HG03354 (cell line): ENCODE measurements around the gene CIAO1.
A peak's percentile ranks its signal among the peaks of the same experiment; 100 is the strongest.
"Not testable (repeated sequence)": the region's sequence is repeated elsewhere in the genome, so short reads cannot be mapped to it uniquely, and the experiment has no call there.

Source experiments
- ATAC-seq: cut with Tn5 transposase; IDR thresholded peaks from one replicate; pipeline ENCODE4 v1.9.1; 2021; ENCODE audit warnings: mild to moderate bottlenecking; ENCODE audit not compliant: unreplicated experiment, poor library complexity, severe bottlenecking

Gene CIAO1

DNA sequence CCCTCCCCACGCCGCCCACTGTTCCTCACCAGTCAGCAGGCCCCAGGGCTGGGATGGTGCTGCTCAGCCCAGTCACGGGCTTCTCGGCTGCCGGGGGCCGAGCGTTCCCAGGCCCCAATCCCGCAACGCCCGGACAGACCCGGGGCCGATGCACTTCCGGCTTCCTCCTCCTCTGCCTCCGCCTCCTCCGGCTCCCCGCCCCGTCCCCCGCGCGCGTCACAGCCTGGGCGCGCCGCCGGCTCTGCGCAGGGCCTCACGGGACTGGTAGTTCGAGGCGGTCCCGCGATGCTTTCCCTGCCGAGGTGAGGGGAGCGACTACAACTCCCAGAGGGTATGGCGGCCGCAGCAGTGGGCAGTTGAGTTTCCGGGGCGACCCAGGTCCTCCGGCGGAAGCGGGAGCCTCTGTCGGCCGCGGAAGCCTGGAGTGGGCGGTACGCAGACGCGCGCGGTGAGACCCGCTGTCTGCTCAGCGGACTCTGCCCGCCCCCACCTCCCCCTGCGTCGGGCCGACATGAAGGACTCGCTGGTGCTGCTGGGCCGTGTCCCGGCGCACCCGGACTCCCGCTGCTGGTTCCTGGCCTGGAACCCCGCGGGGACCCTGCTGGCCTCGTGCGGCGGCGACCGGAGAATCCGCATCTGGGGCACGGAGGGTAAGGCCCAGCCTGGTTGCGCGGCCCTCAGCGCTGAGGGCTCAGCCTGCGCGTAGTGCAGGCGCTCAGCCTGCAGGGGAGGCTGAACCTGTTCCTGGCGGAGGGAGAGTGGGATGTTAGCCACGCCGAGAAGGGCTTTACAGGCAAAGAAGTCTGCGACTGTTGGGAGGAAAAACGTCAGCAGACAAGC lies at the start of gene CIAO1, which contains the start of gene TMEM127:
Gene CIAO1, plus strand, starts transcription at position 386 of the 840 bp plus-strand sequence. Its CDS starts 126 bp downstream, at position 512.
Gene TMEM127, minus strand, starts transcription at position 158 of the 840 bp plus-strand sequence. CDS start 616 bp downstream, outside the sequence.
- ATAC-seq: peak; percentile 92

DNA sequence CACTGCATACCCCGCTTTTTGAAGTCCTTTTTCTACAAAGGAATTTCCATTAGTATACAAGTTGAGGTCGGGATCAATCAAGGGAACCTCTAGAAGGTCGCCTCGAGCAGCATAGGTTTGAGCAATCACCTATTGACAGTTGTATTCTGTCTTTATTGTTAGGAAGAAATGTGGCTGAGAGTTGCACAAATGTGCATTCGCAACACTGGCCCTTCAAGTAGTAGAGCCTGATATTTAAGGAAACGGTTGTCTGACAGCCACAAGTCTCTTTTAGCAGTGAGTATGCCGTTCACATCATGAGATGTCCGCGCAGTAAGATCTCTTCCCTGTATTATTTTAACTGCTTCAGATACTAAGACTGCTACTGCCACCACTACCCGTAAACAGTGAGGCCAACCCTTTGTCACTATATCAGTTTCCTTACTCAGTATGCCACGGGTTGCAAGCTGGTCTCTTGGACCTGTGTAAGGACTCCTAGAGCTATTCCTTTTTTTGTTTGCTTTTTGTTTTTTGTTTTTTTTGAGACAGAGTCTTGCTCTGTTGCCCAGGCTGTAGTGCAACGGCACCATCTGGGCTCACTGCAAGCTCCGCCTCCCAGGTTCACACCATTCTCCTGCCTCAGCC lies 47.4 kb upstream of the CIAO1 start:
- no peak for ATAC-seq

DNA sequence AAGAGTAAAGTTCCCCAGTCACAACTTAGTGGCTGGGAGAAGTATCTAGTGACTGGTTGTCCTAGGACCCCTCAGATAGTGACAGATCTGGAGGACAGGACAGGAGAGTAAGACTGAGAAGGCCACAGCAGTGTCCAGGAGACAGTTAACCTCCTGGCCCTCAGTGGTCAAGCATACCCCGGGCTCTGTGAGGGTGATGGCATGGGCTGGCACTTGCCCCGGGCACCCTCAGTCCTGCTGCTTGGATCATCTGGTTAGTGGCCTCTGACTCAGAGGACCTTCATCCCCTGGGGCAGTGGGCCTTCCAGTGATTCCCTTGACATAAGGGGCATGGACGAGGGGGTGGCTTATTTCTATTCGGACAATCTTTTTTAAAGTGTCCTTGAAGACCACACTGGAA lies 46.1 kb upstream of the CIAO1 start:
- ATAC-seq: not testable (repeated sequence)

DNA sequence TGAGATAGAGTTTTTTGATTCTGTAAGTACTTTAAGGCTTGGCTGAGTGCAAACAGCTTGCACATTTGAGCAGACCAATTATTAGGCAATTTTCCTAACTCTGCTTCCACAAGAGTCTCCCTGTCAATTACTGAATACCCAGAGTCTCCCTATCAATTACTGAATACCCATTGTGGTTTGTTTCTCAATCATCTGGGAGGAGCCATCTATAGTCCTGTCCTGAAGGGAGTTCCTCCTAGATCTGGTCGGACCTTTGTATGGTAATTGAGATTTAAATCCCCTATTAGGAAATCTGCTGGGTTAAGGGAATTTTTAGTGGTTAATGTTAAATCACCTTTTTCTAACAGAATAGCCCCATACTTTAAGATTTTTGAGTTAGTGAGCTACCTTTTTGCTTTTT lies 44.9 kb upstream of the CIAO1 start:
- not testable (repeated sequence) for ATAC-seq

DNA sequence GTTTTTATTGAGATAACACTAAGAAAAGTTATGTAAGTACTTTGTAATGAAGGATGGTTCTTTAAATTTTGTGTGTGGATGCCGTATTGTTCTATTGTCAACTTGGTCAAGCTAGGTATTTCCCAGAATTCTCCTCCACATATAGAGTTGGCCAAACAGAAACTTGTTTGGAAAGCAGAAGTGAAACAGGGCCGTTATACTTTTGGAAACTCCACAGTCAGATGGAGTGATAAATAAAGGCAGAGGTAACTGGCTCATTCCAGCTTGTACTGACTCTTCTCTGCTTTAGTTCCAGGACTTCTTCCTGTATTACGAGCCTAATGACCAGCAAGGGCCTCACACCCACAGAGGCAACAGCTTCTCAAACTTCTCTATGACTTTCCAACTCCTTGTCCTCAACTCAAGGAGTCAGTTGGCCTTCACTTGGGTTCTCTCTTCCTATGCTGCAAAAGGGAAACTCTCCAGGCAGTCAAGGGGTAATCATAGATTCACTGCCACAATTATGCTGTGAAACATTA lies 41.0 kb upstream of the CIAO1 start:
- peak; percentile 75 for ATAC-seq

DNA sequence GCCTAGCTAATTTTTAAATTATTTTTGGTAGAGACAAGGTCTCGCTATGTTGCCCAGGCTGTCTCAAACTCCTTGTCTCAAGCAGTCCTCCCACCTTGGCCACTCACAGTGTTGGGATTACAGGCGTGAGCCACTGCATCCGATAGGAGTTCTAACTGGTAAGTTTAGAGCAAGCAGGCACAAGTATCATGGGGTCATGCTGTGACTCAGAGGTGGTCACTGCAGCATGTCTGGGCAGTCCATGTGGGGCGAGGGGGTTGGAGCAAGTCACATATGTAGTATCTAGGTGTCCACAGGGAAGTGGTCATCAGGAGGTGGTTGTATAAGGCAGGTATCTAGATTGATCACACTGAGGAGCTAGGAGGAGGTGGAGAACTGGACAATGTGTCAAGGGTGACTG lies 34.7 kb upstream of the CIAO1 start:
- ATAC-seq: no peak

DNA sequence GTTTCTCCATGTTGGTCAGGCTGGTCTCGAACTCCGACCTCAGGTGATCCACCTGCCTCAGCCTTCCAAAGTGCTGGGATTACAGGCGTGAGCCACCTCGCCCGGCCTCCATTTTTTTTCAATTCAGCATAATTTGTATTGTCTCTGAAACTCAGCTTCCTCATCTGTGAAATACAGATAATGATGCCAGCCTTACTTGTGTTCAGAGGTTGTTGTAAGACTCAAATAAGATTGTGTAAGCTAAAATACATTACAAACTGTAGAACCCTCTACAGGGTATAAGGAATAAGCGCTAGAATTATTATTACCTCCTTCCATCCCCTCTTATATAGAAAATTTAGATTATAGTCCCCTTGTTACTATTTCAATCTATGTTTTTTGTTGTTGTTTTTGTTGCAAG lies 32.6 kb upstream of the CIAO1 start:
- ATAC-seq: no peak

DNA sequence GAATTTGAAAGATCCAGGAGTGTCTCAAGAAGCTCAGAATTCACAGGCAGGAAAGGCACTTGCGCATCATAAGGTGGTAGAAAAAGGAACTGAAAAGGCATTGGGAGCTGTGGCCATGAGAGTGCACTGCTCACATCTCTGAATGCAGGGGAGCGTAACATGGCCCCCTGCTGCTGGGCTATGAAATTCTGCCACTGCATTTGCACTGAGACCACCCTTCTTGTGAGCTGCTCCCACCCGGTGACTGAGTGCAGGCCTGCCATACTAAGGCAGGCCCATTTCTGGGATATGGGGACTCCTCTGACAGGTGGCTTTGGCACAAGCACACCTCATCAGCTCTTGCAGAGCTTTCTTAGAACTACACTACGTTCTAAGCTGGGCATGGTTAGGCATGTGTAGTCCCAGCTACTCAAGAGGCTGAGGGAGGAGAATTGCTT lies 32.1 kb upstream of the CIAO1 start:
- ATAC-seq: peak; percentile 96

DNA sequence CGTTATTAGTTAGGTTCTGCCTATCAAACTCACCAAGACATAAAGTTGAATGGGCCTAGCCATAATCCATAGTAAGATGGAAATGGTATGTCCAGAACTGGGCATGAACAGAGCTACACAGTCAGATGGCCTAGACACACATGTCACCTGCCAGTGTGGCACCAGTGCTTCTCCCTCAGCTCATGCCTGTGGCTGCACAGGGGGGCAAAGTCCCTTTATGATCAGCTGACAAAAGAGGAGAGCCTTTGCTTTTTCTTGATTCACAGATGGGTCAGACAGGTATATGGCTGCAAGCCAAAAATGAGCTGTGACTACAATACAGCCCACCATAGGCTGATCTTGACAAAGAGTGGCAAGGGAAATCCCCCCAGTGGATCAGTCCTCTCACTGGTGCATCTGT lies 29.1 kb upstream of the CIAO1 start:
- no peak for ATAC-seq

DNA sequence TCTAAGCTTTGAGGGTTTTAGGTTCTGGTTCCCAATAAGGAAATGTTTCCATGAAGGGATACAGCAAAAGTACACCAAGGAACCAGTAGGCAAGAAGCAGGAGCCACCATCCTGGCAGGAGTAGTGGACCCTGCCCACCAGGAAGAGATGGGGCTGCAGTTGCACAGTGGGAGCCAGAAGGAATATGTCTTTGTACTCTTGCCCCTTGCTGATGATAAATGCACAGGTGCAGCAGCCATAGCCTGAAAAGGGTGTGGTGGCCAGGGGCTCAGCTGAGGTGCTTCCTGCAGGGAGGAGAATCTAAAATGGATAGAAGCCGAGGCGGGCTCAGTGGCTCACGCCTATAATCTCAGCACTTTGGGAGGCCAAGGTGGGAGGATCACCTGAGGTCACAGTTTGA lies 27.8 kb upstream of the CIAO1 start:
- no peak for ATAC-seq

DNA sequence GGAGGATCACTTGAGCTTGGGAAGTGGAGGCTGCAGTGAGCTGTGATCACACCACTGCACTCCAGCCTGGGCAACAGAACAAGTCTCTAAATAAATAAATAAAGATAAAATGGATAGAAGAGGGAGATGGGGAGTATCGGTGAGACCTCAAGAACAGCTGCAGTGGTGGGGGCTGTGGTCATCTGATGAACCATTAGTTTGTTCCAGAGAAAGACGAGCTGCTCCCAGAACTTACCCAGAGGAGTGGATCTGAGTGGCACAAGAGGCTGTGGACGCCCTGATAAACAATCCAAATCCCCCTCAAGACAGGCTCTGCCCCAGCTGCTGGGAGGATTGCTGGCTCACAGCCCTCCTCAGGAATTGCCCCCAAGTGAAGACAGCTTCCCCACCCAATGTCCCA lies 26.9 kb upstream of the CIAO1 start:
- no peak for ATAC-seq

DNA sequence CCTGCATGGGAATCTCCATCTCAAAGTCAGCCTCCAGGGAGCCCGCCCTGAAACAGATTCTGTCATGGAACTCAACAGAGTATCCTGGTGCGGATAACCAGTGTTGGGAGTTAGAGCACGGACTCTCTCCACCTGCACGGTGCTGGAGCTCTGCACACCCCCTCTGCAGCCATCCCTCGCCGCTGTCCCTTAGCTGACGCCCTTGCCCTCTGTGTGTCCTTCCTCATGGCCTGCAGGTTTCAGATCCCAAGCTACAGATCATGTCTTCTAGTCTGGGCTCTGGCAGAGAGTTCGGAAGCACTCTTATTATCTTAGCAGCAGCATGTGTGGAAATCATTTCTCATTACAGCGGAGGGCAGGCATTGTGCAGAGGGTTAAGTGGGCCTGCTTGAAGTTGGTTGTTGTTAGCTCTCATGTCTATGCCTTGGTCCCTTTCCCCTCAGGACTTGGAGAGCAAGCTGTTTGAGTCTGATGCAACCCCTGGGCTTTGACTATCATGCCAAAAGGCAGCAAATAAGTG lies 26.2 kb upstream of the CIAO1 start:
- ATAC-seq: no peak

DNA sequence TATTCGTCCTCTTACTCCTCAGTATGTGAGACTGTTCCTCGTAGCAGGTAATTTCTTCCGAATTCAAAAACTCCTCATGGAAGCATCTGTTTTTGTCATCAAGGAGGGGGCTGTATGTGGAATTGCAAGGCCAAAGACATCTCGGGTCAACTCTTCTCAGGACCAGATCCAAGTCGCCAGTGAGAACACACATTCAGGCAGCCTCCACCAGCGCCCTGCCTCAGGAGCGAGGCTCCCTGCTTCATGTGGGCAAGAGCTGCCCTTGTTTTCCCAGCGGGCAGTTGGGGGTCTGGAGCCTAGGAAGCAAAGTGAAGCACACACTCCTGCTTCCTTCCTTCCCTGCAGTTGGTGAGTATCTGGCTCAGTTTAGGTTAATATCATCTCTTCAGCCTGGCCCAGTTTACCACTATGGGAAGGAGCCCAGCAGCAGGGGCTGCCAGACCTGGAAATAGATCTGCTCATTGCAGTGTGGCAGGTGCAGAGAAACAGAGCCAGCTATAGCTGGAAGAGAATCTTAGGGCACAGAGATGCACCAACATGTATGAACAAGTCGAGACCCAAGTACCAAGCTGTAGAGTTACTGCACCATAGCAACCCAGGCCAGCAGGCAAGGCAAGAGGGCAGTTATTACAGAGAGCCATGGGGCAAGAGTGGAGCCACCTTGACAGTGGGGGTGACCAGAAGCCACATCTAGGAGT lies 25.5 kb upstream of the CIAO1 start:
- ATAC-seq: no peak

DNA sequence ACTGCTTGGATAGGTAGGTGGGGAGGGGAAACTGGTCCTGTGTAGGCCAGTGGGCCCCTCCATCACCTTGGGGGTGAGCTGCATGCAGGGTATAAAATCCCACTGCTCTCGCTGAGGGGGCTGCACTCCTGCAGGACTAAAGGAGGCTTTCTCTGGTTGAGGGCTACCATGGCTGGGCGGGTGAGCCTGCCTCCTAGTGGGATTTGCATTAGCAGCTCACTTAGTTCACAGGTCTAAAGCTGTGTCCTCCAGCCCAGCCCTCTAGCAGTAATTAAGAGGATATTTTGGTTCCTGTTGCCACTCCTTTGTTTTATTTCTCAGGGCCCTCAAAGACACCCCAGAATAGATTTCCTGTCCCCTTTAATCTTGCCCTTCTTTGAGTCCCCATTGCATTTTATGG lies 24.8 kb upstream of the CIAO1 start:
- ATAC-seq: no peak

DNA sequence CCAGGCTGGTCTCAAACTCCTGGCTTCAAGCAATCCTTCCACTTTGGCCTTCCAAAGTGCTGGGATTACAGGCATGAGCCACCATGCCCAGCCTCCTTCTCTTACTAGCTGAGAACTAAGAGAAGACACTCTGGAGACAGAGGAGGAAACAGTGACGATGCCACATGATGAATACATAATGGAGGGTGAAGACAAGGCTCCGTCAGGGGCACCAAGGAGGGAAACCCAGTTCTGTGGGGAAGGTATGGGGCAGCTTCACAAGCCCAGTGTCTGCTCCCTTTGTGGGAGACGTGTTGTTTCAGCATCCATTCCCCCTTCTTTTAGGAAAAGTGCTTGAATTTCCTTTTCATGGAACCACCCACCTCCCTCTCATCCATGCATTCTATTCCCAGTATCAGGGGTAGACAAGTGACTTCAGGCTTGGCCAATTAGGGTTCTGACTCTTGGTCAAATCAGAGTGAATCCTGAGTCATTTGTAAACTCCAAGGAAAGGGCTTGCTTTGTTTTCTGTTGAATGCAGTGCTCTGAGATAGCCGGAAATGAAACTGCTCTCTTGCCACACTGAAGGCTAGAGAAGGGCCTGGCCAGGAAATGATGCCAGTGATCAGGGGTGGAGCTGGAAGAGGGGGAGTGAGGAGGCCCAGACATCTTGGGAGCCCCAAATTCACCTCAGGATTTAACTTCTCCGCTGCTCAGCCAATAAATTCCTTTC lies 24.0 kb upstream of the CIAO1 start:
- ATAC-seq: peak; percentile 90

DNA sequence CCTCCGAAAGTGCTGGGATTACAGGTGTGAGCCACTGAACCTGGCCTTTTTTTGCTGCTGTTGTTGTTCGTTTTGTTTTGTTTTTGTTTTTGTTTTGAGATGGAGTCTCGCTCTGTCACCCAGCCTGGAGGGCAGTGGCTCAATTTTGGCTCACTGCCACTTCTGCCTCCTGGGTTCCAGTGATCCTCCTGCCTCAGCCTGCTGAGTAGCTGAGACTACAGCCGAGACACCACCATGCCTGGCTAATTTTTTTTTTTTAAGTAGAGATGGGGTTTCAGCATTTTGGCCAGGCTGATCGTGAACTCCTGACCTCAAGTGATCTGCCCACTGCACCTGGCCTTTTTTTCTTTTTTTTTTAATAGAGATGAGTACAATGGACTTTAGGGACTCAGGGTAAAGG lies 22.2 kb upstream of the CIAO1 start:
- no peak for ATAC-seq

DNA sequence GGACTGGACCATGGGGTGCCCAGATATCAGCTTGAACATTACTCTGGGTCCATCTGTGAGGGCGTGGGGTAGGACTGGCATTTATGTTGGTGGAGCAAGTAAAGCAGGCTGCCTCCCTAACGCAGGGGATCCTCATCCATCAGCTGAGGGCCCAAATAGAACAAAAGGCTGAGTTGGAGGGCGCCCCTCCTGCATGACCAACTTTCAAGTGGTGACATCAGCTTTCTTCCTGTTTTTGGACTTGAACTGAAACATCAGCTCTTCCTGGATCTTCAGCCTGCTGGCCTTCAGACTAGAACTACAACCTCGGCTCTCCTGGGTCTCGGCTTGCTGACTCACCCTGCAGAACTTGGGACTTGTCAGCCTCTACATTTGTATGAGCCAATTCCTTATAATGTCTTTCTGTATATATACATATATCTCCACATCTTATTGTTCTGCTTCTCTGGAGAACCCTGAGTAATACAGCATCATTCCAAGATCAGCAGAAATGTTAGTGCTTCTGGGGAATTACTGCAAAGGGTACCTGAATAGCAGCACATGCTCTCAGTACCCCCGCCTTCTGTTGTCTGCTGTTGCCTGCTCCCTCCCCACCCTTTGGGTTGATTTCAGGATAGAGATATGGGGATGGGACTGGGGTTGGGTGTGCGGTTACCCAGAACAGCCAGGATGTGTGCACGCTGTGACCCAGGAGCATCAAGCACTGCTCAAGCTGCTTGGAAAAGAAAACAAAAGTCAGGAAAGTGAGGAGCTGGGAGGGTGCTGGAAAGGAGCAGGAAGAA lies 20.2 kb upstream of the CIAO1 start:
- no peak for ATAC-seq

DNA sequence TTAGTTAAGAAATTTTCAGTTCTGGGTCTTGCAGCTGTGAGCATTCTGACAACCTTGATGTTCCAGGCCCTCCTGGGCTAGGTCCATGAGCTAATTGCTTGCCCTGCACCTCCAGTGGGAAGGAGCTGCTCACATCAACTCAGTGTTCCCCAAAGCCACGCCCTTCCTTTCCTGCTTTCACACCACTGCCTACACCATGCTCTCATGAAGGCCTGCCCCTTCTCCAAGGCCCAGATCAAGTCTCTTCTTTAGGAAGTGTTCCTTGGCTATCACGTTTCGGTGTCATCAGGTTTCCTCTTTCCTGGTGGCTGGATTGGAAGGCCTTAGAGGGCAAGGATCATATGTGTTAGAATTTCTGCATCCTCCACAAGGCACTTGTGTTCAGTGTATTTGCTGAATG lies 19.0 kb upstream of the CIAO1 start:
- no peak for ATAC-seq

DNA sequence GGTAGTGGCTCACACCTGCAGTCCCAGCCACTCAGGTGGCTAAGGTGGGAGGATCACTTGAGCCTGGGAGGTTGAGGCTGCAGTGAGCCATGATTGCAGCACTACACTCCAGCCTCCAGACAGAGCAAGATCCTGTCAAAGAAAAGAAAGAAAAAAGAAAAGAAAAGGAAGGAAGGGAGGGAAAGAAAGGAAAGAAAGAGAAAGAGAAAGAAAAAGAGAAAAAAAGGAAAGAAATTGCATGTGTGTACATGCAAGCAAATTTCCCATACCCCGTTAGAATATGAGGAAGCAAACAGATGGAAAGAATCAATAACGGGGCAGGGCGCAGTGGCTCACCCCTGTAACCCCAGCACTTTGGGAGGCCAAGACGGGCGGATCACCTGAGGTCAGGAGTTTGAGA lies 18.1 kb upstream of the CIAO1 start:
- ATAC-seq: no peak
